Omental fat pad (tissue), 4 donors: Measurements from ENCODE around the gene GNG14. TPM values are rescaled to one million over a fixed set of nuclear protein-coding genes. Genes with fewer than 3 reads are reported as not detected.
A peak's percentile ranks its signal among the peaks of the same experiment; 100 is the strongest.

Experiments used
- ATAC-seq: fragments of 150-250 bp; one replicate; pipeline ENCODE4 v1.9.1; 2016; ENCODE audit warnings: mild to moderate bottlenecking, moderate library complexity; ENCODE audit not compliant: low FRiP score
- DNase-seq: peaks from one replicate; pipeline ENCODE4 v3.0.0-alpha.2; 2019; ENCODE audit warnings: low spot score
- total RNA-seq, 4 donors: library from RNA; depleted of rRNA; stranded (reverse); fragments of >200 nt; gene quantifications; one replicate each; pipeline ENCODE4 v1.1.0, GENCODE V29; 2016
- TF ChIP-seq, protein P1 (sequence below), 3 donors: fragments of 450-650 bp; IDR thresholded peaks; one replicate each; pipeline ENCODE4 v1.5.1; 2016 to 2017; ENCODE audit warnings: antibody characterized with exemption in 3 of 3, mild to moderate bottlenecking in 3 of 3, moderate library complexity in 2 of 3

Gene GNG14
- total RNA-seq, 4 donors from 2014 or later, result not detected

DNA sequence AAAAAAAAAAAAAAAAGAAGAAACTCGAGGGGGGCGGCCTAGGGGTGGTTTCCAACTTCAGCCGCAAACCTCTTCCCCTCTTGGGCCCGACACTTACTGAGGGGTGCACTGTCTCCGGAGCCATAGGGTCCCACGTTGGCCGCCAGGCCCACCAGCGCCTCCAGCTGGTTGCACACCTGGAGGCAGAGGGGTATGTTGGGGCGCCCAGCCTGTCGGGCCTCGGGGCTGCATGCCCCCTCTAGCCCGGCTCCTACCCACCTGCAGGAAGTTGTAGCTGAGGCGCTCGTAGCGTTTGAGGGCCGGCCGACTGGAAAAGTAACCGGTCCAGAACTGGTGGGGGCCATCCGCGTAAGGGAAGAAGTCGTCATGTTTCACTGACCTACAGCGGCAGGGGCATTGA is 29.8 kb upstream of the GNG14 start:
- TF ChIP-seq, protein P1, sequence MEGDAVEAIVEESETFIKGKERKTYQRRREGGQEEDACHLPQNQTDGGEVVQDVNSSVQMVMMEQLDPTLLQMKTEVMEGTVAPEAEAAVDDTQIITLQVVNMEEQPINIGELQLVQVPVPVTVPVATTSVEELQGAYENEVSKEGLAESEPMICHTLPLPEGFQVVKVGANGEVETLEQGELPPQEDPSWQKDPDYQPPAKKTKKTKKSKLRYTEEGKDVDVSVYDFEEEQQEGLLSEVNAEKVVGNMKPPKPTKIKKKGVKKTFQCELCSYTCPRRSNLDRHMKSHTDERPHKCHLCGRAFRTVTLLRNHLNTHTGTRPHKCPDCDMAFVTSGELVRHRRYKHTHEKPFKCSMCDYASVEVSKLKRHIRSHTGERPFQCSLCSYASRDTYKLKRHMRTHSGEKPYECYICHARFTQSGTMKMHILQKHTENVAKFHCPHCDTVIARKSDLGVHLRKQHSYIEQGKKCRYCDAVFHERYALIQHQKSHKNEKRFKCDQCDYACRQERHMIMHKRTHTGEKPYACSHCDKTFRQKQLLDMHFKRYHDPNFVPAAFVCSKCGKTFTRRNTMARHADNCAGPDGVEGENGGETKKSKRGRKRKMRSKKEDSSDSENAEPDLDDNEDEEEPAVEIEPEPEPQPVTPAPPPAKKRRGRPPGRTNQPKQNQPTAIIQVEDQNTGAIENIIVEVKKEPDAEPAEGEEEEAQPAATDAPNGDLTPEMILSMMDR (IDR thresholded peaks at IDR 0.05), result no peak
- DNase-seq (no peak), ATAC-seq (no peak)

DNA sequence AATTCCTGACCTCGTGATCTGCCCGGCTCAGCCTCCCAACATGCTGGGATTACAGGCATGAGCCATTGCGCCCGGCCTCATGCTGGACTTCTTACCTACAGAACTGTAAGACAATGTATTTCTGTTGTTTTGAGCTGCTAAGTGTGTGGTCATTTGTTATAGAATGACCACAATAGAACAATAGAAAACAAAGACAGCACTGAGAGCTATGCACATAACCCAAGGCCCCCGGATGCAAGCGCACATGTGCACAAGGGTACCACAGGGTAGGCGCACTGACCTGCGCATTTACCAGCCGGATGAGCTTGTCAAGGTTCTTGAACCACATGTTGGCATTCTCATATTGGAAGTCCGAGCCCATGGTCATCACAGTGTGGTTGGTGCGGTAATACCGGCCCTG is 26.8 kb upstream of the GNG14 start:
- no peak for DNase-seq
- ATAC-seq, result no peak
- TF ChIP-seq, protein P1 (IDR thresholded peaks at IDR 0.05), result no peak

DNA sequence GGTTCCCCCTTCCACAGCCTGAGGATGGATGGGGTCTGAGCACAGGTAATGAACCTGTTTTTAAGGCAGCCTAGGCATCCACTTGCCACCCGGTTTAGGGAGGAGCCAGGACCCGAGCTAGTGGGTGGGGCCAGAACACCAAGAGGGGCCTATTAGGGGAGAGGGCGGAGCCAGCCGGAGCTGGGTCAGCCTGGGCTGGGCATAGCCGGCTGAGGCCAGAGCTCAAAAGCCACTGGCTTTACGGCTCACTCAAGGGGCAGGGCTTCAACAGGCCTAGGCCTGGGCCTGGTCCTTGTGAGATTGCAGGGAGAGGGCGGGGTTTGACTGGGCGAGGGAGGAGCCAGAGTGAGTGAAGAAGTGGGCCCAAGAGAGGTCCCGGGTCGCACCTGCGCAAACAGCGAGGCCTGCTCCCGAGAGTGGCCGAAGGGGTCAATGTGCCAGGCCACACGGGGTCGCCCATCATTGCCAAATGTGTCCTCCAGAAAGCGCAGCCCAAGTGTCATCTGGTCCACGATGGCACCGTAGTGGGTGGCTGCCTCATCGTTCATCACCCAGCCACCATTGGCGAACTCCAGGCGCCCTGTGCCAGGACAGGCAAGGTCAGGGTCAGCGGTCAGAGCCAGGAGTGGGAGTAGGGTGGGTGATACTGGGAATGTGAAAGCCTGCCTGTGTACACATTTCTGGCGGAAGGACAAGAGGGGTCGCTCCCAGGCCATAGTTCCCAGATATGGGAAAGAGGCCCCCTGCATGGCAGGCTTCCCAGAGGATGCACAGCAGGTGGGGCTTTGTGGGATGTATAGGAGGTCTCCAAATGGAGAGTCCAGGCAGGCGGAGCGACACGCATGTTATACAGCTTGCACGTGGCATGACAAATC is 23.2 kb upstream of the GNG14 start:
- TF ChIP-seq, protein P1 (IDR thresholded peaks at IDR 0.05), result no peak
- ATAC-seq, result no peak
- no peak for DNase-seq

DNA sequence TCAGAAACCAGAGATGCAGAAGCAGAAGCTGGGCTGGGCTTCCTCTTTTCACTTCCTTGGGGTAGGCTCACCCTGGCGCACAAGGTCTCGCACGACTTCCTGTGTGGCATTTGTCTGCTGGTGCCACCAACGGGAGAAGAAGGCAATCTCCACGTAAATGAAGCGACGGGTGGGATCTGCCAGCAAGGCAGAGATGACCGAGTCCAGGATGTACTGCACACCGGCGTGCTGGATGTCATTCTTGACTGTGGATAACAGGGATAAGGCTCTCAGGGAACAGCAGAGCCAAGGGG is 22.6 kb upstream of the GNG14 start:
- DNase-seq, result no peak
- no peak for ATAC-seq
- TF ChIP-seq, protein P1 (IDR thresholded peaks at IDR 0.05), result no peak

DNA sequence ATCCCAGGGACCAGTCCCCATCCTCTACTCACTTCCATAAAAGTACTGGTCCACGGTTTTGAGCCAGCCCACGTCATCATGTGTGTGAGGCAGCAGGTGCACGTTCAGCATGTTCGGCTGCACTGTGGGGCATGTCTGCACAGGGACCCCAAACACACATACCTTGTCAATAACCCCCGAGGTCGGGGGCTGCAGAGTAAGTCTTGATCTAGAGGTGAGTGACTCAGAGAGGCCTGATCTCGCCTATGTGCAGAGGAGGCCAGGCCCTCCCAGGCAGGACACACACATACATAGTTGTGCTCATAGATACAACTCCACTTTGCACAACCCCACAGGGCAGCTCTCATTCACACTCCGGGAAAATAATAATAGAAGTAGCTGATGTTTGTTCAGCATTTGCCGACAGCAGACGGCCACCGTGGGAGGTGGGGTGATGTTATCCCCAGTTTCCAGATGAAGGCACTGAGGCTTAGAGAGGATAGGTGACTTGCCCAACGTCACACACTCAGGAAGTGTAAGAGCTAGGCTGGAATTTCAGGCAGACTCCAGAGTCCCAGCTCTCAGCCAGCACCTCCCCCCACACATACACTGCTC is 22.0 kb upstream of the GNG14 start:
- no peak for DNase-seq
- no peak for ATAC-seq
- TF ChIP-seq, protein P1 (IDR thresholded peaks at IDR 0.05), result no peak

DNA sequence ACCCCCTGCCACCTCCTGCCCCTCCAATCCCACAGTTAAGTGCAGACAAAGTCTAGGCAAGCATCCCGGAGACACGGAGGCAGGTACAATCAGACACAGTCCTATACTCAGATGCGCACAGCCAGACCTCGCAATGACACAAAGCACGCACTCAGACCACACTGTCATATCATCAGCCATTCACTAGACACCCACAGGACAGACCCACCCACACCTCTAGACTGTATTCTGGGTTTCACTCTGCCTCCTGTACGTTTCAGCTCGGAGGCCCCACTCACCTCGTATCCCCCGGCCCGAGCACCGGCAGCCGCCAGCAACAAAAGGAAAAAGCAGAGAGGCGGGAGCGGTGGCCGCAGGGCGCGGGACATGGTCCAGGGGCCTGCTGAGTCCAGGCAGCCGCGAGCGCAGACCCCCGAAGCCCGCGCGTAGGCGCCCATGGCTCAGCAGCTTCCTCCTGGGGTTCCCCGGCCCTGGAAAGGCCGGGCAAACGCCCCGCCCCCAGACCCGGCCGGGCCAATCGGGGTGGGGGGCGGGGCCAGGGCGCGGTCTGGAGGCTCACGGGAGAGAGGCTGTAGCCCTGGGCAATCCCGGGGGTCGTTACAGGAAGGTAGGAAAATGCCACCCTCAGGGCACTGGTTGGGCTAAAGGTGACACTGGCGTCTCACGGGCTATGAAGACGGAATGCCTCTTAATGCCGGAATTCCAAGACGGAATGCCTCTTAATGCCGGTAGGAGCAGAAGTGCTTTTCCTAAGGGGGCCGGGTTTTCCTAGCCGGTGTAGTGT is 21.3 kb upstream of the GNG14 start, which contains the start of the genes MAN2B1 and WDR83:
Gene MAN2B1, minus strand, starts transcription at position 478 of the 784 bp plus-strand sequence. Its CDS starts 41 bp downstream, at position 437.
Gene WDR83, plus strand, starts transcription at position 543 of the 784 bp plus-strand sequence. CDS start 2,984 bp downstream, outside the sequence.
- ATAC-seq (peak; percentile 58), DNase-seq (peak; percentile 46)
- TF ChIP-seq, protein P1 (IDR thresholded peaks at IDR 0.05), result no peak
